Upper lobe of right lung (tissue), 1 donor: Measurements from ENCODE around the gene OPCML. TPM values are rescaled to one million over a fixed set of nuclear protein-coding genes. Genes with fewer than 3 reads are reported as not detected.
A peak's percentile ranks its signal among the peaks of the same experiment; 100 is the strongest.

Experiments
- ATAC-seq: fragments of 200-7000 bp; cut with Tn5 transposase; one replicate; pipeline ENCODE4 v1.9.1; 2020; ENCODE audit warnings: mild to moderate bottlenecking, moderate library complexity
- DNase-seq: peaks from one replicate; pipeline ENCODE4 v3.0.0-alpha.2; 2020
- H3K27ac ChIP-seq: fragments of 200-600 bp; one replicate; pipeline ENCODE4 v1.8.0; 2022
- H3K27me3 ChIP-seq: fragments of 200-600 bp; one replicate; pipeline ENCODE4 v1.8.0; 2022; ENCODE audit warnings: mild to moderate bottlenecking
- H3K36me3 ChIP-seq: fragments of 200-600 bp; one replicate; pipeline ENCODE4 v1.8.0; 2022
- H3K4me1 ChIP-seq: fragments of 200-600 bp; one replicate; pipeline ENCODE4 v1.8.0; 2022
- H3K4me3 ChIP-seq: fragments of 200-600 bp; one replicate; pipeline ENCODE4 v1.8.0; 2022; ENCODE audit warnings: mild to moderate bottlenecking
- H3K9me3 ChIP-seq: fragments of 200-600 bp; one replicate; pipeline ENCODE4 v1.8.0; 2022
- CTCF ChIP-seq: fragments of 200-600 bp; IDR thresholded peaks from one replicate; pipeline ENCODE4 v1.8.0; 2022; ENCODE audit warnings: antibody characterized with exemption
- intact Hi-C: fragments of 100-400 bp; cut with DNase I; formaldehyde crosslinking; loops from one replicate; pipeline ENCODE4 v1.11.0; 2022
- total RNA-seq: library from RNA; stranded (reverse); fragmentation: NEBNext Ultra II Directional; extraction: Animal tissue kit (Norgen Biotek cat#: 25700); gene quantifications from one replicate; pipeline ENCODE4 v1.2.1, GENCODE V29; 2021
- donor health status: DM: no; HTN: yes; CAD: no; lungs with severe emphysema.

Gene OPCML
- total RNA-seq, 1 donor from 2014 or later: not detected

GRCh38 chr11:132670921-132671675 lies 861.2 kb downstream of the OPCML start:
- Histone ChIP-seq H3K4me3 (no peak overlapping the region), H3K4me1 (no peaks in the 10 kb centered on the region), H3K27ac (no peak overlapping the region), H3K27me3 (no peaks in the 10 kb centered on the region), H3K36me3 (no peaks in the 10 kb centered on the region), H3K9me3 (no peaks in the 10 kb centered on the region)
- DNase-seq: no peak
- ATAC-seq: no peak
- intact Hi-C loops: no loop called here
- TF ChIP-seq CTCF: no peak

- DNase-seq (no peak), ATAC-seq (no peak)
- no peaks in the 10 kb centered on the region for H3K9me3 ChIP-seq
- no peak for TF ChIP-seq CTCF
- no peaks in the 10 kb centered on the region for H3K27me3 ChIP-seq
- no peak overlapping the region for H3K4me3 ChIP-seq
- H3K27ac ChIP-seq: no peak overlapping the region
- H3K36me3 ChIP-seq: no peaks in the 10 kb centered on the region
- no peaks in the 10 kb centered on the region for H3K4me1 ChIP-seq
- intact Hi-C loops: no loop called here
Measured at GRCh38 chr11:132669949-132670348, 862.4 kb downstream of the OPCML start.

DNA sequence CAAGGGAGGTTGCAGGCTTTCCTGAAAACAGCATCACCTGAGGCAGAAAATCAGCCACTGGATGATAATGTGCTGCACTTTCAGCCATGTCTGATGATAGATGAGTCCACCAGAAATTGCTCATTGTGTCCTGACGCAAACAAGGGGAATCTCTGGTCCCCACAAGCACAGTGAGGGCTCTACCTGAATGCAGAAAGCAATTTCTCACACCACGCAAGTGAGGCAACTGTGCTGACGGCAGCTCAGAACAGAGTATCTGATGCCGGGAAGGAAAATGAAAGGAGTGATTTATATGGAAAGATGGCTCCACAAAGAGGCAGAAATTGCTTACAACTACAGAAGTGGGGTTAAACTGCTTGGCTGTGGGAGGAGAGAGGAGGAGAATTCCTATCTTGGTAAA lies 867.1 kb downstream of the OPCML start:
- intact Hi-C loops: no loop called here
- Histone ChIP-seq H3K4me1 (no peaks in the 10 kb centered on the region), H3K27me3 (no peaks in the 10 kb centered on the region), H3K36me3 (no peaks in the 10 kb centered on the region), H3K9me3 (no peaks in the 10 kb centered on the region), H3K4me3 (no peak overlapping the region), H3K27ac (no peak overlapping the region)
- ATAC-seq: no peak
- DNase-seq: no peak
- no peak for TF ChIP-seq CTCF

- DNase-seq (no peak), ATAC-seq (no peak)
- Histone ChIP-seq H3K27me3 (no peaks in the 10 kb centered on the region), H3K36me3 (no peaks in the 10 kb centered on the region), H3K4me3 (no peak overlapping the region), H3K27ac (no peak overlapping the region), H3K9me3 (no peaks in the 10 kb centered on the region), H3K4me1 (no peaks in the 10 kb centered on the region)
- no peak for TF ChIP-seq CTCF
- intact Hi-C loops: no loop called here
Measured at GRCh38 chr11:132658696-132659095, 873.6 kb downstream of the OPCML start.

GRCh38 chr11:132658004-132658403 lies 874.3 kb downstream of the OPCML start:
- H3K4me3 ChIP-seq: no peak overlapping the region
- ATAC-seq (peak; percentile 97), DNase-seq (peak; percentile 78)
- intact Hi-C loops: no loop called here
- H3K27ac ChIP-seq: no peak overlapping the region
- no peaks in the 10 kb centered on the region for H3K4me1 ChIP-seq
- H3K27me3 ChIP-seq: no peaks in the 10 kb centered on the region
- no peaks in the 10 kb centered on the region for H3K9me3 ChIP-seq
- no peaks in the 10 kb centered on the region for H3K36me3 ChIP-seq
- no peak for TF ChIP-seq CTCF
